Activated T-helper 1 cell treated with anti-CD3 and anti-CD28 coated beads, Interleukin-12 subunit alpha, Interleukin-12 subunit beta, Interleukin-2, Interleukin-4 antibody, amounts not matched to agents 30 ng/mL and 10 ng/mL and 1 ng/mL, durations not matched to agents 14 hours and 24 hours and 36 hours (primary cell): ENCODE measurements around the gene PRKACA. TPM values are rescaled to one million over a fixed set of nuclear protein-coding genes. Genes with fewer than 3 reads are reported as not detected.
A peak's percentile ranks its signal among the peaks of the same experiment; 100 is the strongest.
"Not testable (repeated sequence)": the region's sequence is repeated elsewhere in the genome, so short reads cannot be mapped to it uniquely, and the experiment has no call there.

Source experiments
- DNase-seq: peaks from one replicate; pipeline ENCODE4 v3.0.0; 2021; ENCODE audit warnings: low spot score
- H3K27ac Mint-ChIP-seq: one replicate; pipeline ENCODE4 v1.8.0; 2021; ENCODE audit warnings: mild to moderate bottlenecking, mixed read lengths
- H3K27me3 Mint-ChIP-seq: one replicate; pipeline ENCODE4 v1.8.0; 2022; ENCODE audit warnings: mild to moderate bottlenecking, moderate library complexity, mixed read lengths; ENCODE audit not compliant: insufficient read depth
- H3K36me3 Mint-ChIP-seq: one replicate; pipeline ENCODE4 v1.8.0; 2021; ENCODE audit warnings: low read depth, mixed read lengths
- H3K4me1 Mint-ChIP-seq: one replicate; pipeline ENCODE4 v1.8.0; 2021; ENCODE audit warnings: low read depth, mixed read lengths
- H3K4me3 Mint-ChIP-seq: one replicate; pipeline ENCODE4 v1.8.0; 2021; ENCODE audit warnings: mild to moderate bottlenecking, moderate library complexity, mixed read lengths
- H3K9me3 Mint-ChIP-seq: one replicate; pipeline ENCODE4 v1.8.0; 2021; ENCODE audit warnings: mixed read lengths
- intact Hi-C: fragments of 100-400 bp; cut with micrococcal nuclease; formaldehyde crosslinking; loops from one replicate; pipeline ENCODE4 v1.15.1; 2024
- total RNA-seq: library from RNA; stranded (reverse); gene quantifications from 2 replicates; pipeline ENCODE4 v1.2.3, GENCODE V29; 2022

PRKACA gene
- total RNA-seq, 1 donor from 2014 or later, result 63.7 TPM

- Mint-ChIP-seq H3K27me3 (no peaks in the 10 kb centered on the region), H3K9me3 (no peaks in the 10 kb centered on the region), H3K4me1 (no peaks in the 10 kb centered on the region), H3K27ac (no peak overlapping the region), H3K36me3 (peaks cover 8% of the 10 kb centered on the region), H3K4me3 (no peak overlapping the region)
- intact Hi-C loops, result no loop called here
- DNase-seq, result no peak
These were observed 38.6 kb upstream of the PRKACA start for GRCh38 chr19:14156122-14156521.

GRCh38 chr19:14155371-14155770 is 37.8 kb upstream of the PRKACA start:
- no peaks in the 10 kb centered on the region for H3K9me3 Mint-ChIP-seq
- no peaks in the 10 kb centered on the region for H3K4me1 Mint-ChIP-seq
- no peak overlapping the region for H3K4me3 Mint-ChIP-seq
- intact Hi-C loops, result no loop called here
- peak overlapping the region; percentile 31 for H3K27ac Mint-ChIP-seq
- DNase-seq, result no peak
- peaks cover 8% of the 10 kb centered on the region for H3K36me3 Mint-ChIP-seq
- no peaks in the 10 kb centered on the region for H3K27me3 Mint-ChIP-seq

DNA sequence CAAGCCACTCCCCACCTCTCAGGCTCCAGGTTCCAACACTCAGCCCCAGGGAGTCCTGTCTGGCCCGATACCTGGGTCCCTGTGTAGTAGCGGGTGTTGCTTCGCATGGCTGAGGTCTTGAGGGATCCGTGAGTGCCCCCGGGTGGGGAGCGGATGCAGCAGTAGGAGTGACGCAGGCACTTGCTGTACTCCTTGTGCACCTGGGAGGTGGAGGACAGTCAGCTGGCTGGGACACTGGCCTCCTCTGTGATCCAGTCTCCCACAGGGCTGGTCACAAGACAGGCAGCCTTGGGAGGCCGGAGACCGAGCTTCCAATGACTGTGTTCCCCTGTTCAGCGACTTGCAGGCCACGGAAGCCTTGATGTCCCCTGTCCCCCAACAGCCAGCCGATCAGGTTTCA is 35.2 kb upstream of the PRKACA start:
- intact Hi-C loops, result no loop called here
- DNase-seq, result no peak
- no peak overlapping the region for H3K4me3 Mint-ChIP-seq
- peaks cover 15% of the 10 kb centered on the region for H3K4me1 Mint-ChIP-seq
- peak overlapping the region; percentile 61 for H3K27ac Mint-ChIP-seq
- H3K27me3 Mint-ChIP-seq, result no peaks in the 10 kb centered on the region
- no peaks in the 10 kb centered on the region for H3K9me3 Mint-ChIP-seq
- H3K36me3 Mint-ChIP-seq, result peaks cover 9% of the 10 kb centered on the region

DNA sequence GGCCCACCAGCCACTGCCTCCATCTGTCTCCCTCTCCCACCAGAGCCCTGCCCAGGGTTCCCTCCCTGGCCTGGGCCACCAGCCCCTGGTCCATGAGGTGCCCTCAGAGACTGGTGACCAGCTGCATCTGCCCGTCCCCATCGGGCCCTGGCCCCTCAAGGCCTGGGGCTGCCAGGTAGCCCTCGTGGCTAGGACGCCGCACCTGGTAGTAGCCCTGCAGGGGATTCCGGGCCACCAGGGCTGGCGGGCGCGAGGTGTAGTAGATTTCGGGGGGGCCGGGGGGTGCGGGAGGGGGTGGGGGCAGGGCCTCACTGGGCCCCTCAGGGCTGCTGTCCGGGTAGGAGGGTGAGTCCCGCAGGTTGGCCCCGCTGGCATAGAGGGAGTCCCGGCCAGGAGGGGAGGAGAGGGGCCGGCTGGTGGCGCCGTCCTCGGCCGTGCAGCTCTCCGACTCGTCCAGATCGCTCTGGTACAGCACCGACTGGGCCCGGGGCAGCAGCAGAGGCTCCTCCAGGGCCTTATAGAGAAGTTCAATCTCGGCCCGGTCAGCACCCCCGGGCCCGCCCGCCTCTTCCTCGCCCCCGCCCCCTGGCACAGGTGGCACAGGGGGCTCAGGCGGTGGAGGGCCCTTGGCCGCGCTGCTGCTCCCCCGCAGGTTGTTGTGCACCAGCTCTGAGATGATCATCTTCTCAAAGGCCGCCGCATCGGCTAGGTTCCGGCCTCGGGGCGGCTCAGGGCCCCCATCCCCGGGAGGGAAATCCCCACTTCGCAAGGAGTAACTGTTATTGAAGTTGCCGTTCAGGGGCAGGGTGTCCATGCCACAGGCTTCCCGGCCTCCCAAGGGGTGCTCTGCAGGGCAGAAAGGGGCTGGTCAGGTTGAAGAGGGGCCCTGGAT is 33.5 kb upstream of the PRKACA start:
- Mint-ChIP-seq H3K27me3 (no peaks in the 10 kb centered on the region), H3K4me3 (no peak overlapping the region), H3K9me3 (no peaks in the 10 kb centered on the region), H3K4me1 (peaks cover 20% of the 10 kb centered on the region), H3K36me3 (peaks cover 9% of the 10 kb centered on the region), H3K27ac (no peak overlapping the region)
- intact Hi-C loops, result no loop called here
- DNase-seq, result no peak

GRCh38 chr19:14150041-14150769 is 32.6 kb upstream of the PRKACA start:
- intact Hi-C loops, result no loop called here
- peak overlapping the region; percentile 97 for H3K27ac Mint-ChIP-seq
- H3K9me3 Mint-ChIP-seq, result no peaks in the 10 kb centered on the region
- peaks cover 9% of the 10 kb centered on the region for H3K36me3 Mint-ChIP-seq
- H3K4me1 Mint-ChIP-seq, result peaks cover 28% of the 10 kb centered on the region
- H3K27me3 Mint-ChIP-seq, result no peaks in the 10 kb centered on the region
- H3K4me3 Mint-ChIP-seq, result peak overlapping the region; percentile 78
- DNase-seq, result no peak

DNA sequence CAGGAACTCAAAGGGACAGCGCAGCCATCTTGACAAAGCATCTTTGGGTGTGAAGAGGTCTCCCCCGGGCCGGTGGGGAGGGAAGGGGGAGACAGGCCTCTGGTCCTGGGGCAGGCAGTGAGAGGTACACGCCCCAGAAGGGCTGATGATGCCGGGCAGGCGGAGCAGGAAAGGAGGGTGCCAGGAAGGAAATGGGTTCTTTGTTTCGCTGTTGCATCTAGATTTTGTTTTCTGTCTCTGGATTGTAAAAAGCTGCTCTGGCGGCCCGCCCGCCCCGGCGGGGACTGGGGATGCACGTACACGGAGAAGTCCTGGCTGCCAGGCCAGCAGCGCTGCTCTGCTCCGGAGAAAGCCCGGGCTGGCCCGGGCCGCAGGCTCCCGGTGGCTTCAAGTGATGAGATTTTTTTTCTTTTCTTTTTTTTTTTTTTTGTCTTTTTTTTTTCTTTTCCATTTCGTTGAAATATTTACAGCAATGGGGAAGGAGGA is 32.0 kb upstream of the PRKACA start:
- Mint-ChIP-seq H3K4me3 (peak overlapping the region; percentile 78), H3K4me1 (peaks cover 29% of the 10 kb centered on the region), H3K36me3 (peaks cover 9% of the 10 kb centered on the region), H3K9me3 (no peaks in the 10 kb centered on the region), H3K27me3 (no peaks in the 10 kb centered on the region), H3K27ac (peak overlapping the region; percentile 97)
- intact Hi-C loops, result loop anchor here (1.0 kb wide), 1 partner anchor 12 kb away; no protein-coding TSS in a partner anchor
- peak; percentile 33 for DNase-seq

DNA sequence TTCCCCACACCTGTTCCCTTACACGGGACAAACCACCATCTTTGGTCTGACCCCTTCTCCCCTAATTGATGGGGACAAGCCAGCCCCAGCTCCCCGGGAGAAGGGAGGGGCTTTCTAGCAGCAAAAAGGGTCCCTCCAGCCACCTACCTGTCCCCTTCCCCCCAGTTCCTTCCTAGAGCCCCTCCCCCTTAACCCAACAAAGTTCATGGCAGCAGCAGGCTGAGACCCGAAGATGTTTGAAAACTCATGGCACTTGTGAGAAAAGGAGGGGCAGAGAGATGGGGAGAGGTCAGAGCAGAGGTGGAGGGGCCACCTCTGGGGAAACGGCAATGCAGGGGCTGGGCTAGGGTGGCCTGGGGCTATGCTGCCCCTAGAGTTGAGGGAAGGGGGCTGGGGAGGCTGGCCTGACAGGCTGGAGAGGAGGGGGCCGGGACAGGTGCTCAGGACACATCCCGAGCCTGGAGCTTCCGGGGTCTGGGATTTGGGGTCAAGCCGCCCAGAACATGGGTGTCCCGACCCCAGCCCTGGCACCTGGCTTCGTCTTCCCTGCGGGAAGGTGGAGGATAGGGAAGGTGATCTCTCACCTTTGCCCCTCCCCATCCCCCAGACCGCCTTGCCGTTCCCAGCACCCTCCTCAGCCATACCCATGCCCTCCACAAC is 31.3 kb upstream of the PRKACA start:
- intact Hi-C loops, result loop anchor here (1.0 kb wide), 1 partner anchor 12 kb away; no protein-coding TSS in a partner anchor

GRCh38 chr19:14147797-14148605 is 30.4 kb upstream of the PRKACA start:
- Mint-ChIP-seq H3K27me3 (no peaks in the 10 kb centered on the region), H3K36me3 (peaks cover 7% of the 10 kb centered on the region), H3K9me3 (no peaks in the 10 kb centered on the region), H3K27ac (peak overlapping the region; percentile 97), H3K4me3 (peak overlapping the region; percentile 7), H3K4me1 (peaks cover 29% of the 10 kb centered on the region)
- DNase-seq, result peak; percentile 22
- intact Hi-C loops, result no loop called here

More for the DNA sequence above, 31.3 kb upstream of the PRKACA start:
- Mint-ChIP-seq H3K27me3 (no peaks in the 10 kb centered on the region), H3K27ac (peak overlapping the region; percentile 97), H3K4me3 (peak overlapping the region; percentile 78), H3K9me3 (no peaks in the 10 kb centered on the region), H3K4me1 (peaks cover 29% of the 10 kb centered on the region), H3K36me3 (peaks cover 9% of the 10 kb centered on the region)
- DNase-seq, result no peak

GRCh38 chr19:14146789-14147216 is 29.2 kb upstream of the PRKACA start:
- Mint-ChIP-seq H3K36me3 (peaks cover 4% of the 10 kb centered on the region), H3K27me3 (no peaks in the 10 kb centered on the region), H3K4me3 (no peak overlapping the region), H3K9me3 (no peaks in the 10 kb centered on the region), H3K27ac (no peak overlapping the region), H3K4me1 (peaks cover 29% of the 10 kb centered on the region)
- intact Hi-C loops, result no loop called here
- no peak for DNase-seq

GRCh38 chr19:14146169-14146568 is 28.6 kb upstream of the PRKACA start:
- DNase-seq, H3K36me3 Mint-ChIP-seq, H3K4me3 Mint-ChIP-seq, H3K27me3 Mint-ChIP-seq, intact Hi-C loops, H3K27ac Mint-ChIP-seq, H3K9me3 Mint-ChIP-seq: not testable (repeated sequence)
- H3K4me1 Mint-ChIP-seq, result peaks cover 29% of the 10 kb centered on the region

GRCh38 chr19:14145381-14145780 is 27.8 kb upstream of the PRKACA start:
- intact Hi-C loops, result no loop called here
- H3K36me3 Mint-ChIP-seq, result peaks cover 2% of the 10 kb centered on the region

More at GRCh38 chr19:14145381-14145780, 27.8 kb upstream of the PRKACA start:
- peaks cover 29% of the 10 kb centered on the region for H3K4me1 Mint-ChIP-seq
- no peaks in the 10 kb centered on the region for H3K9me3 Mint-ChIP-seq
- H3K4me3 Mint-ChIP-seq, result no peak overlapping the region
- no peak overlapping the region for H3K27ac Mint-ChIP-seq
- no peaks in the 10 kb centered on the region for H3K27me3 Mint-ChIP-seq
- no peak for DNase-seq
